HG02870 (cell line): Measurements from ENCODE around the gene SMIM27.
"Not testable (repeated sequence)": the region's sequence is repeated elsewhere in the genome, so short reads cannot be mapped to it uniquely, and the experiment has no call there.

ENCODE experiments used
- ATAC-seq: cut with Tn5 transposase; IDR thresholded peaks from one replicate; pipeline ENCODE4 v1.9.1; 2021; ENCODE audit warnings: mild to moderate bottlenecking, moderate library complexity; ENCODE audit not compliant: unreplicated experiment

SMIM27 gene

GRCh38 chr9:32552172-32552872 lies at the start of gene SMIM27, which contains the start of gene TOPORS:
SMIM27 (plus strand) TSS chr9:32552327; CDS start chr9:32552435, 108 bp downstream.
TOPORS (minus strand) TSS chr9:32552586; CDS start chr9:32552436, 150 bp downstream.
- peak; percentile 54 for ATAC-seq

- no peak for ATAC-seq
These were observed 49.7 kb upstream of the SMIM27 start for GRCh38 chr9:32502464-32502863.

GRCh38 chr9:32503008-32503407 lies 49.1 kb upstream of the SMIM27 start:
- ATAC-seq: no peak

GRCh38 chr9:32508728-32509127 lies 43.4 kb upstream of the SMIM27 start:
- ATAC-seq: no peak

- ATAC-seq: no peak
These were observed 35.9 kb upstream of the SMIM27 start for GRCh38 chr9:32516241-32516640.

- ATAC-seq: no peak
These were observed 33.9 kb upstream of the SMIM27 start for GRCh38 chr9:32518276-32518675.

GRCh38 chr9:32523910-32524309 lies 28.2 kb upstream of the SMIM27 start:
- ATAC-seq: no peak

GRCh38 chr9:32524558-32524891 lies 27.6 kb upstream of the SMIM27 start:
- not testable (repeated sequence) for ATAC-seq

- ATAC-seq: no peak
These were observed 27.0 kb upstream of the SMIM27 start for GRCh38 chr9:32524892-32525708.

GRCh38 chr9:32525709-32526030 lies 26.5 kb upstream of the SMIM27 start:
- ATAC-seq: no peak

GRCh38 chr9:32526041-32526706 lies 26.0 kb upstream of the SMIM27 start, which contains the start of gene RIGI:
RIGI (minus strand) TSS chr9:32526196; CDS start chr9:32526166, 30 bp downstream.
- ATAC-seq: peak; percentile 66

- ATAC-seq: no peak
These were observed 25.4 kb upstream of the SMIM27 start for GRCh38 chr9:32526707-32527048.

- ATAC-seq: no peak
These were observed 18.8 kb upstream of the SMIM27 start for GRCh38 chr9:32533336-32533735.

- no peak for ATAC-seq
These were observed 18.3 kb upstream of the SMIM27 start for GRCh38 chr9:32533816-32534215.

- no peak for ATAC-seq
These were observed 9.1 kb upstream of the SMIM27 start for GRCh38 chr9:32543047-32543446.

- ATAC-seq: no peak
These were observed 6.2 kb upstream of the SMIM27 start for GRCh38 chr9:32545884-32546283.

- ATAC-seq: not testable (repeated sequence)
These were observed 3.9 kb upstream of the SMIM27 start for GRCh38 chr9:32548213-32548612.

GRCh38 chr9:32550150-32550561 lies 2.0 kb upstream of the SMIM27 start:
- ATAC-seq: no peak

- peak; percentile 66 for ATAC-seq
These were observed 1.4 kb upstream of the SMIM27 start for GRCh38 chr9:32550562-32551275.

GRCh38 chr9:32551276-32552051 lies 663 bp upstream of the SMIM27 start:
- peak; percentile 2 for ATAC-seq
